ENCODE measurements around the gene PTPRG. TPM values are rescaled to one million over a fixed set of nuclear protein-coding genes. Genes with fewer than 3 reads are reported as not detected.

Gene PTPRG
- total and polyA plus RNA-seq, 2 donors (not counting 3 experiments of a cell fraction or from before 2014, with no cell fraction given), result 8.9 to 39.1 TPM

GRCh38 chr3:61790411-61790810, 229.0 kb downstream of the PTPRG start:
- dilution Hi-C loops (cut with MboI; ENCODE audit: extremely low pct_ligation_motif_present, low sequenced_read_pairs), result no loop called here

More at GRCh38 chr3:61790411-61790810, 229.0 kb downstream of the PTPRG start:
- no peaks in the 10 kb centered on the region for H3K9me3 ChIP-seq (replicated peaks; ENCODE audit: control insufficient read depth, insufficient read depth, low read length)
- POLR2A ChIA-PET, result no interaction called here
- CTCF ChIA-PET, result interaction anchor here (0.7 kb wide), 1 partner anchor 475 kb away, joined by 4 read pairs; no protein-coding TSS in a partner anchor
- H3K36me3 ChIP-seq (ENCODE audit: control insufficient read depth in 2 of 2, extremely low read depth in 1 of 2, insufficient read depth in 2 of 2, low read length in 2 of 2), result no peaks in the 10 kb centered on the region
- TF ChIP-seq JUN (IDR thresholded peaks at IDR 0.05; ENCODE audit: borderline replicate concordance, insufficient read depth, insufficient read length, low read depth) (no peak), POLR2A (IDR thresholded peaks at IDR 0.05; ENCODE audit: low read depth, low read length) (no peak), FOS (IDR thresholded peaks at IDR 0.05; ENCODE audit: borderline replicate concordance, insufficient read depth, low read length) (no peak), POLR2AphosphoS5 (IDR thresholded peaks at IDR 0.05; ENCODE audit: insufficient read depth, low read depth, low read length) (no peak), MYC (IDR thresholded peaks at IDR 0.05; ENCODE audit: low read depth, low read length) (no peak), GATA2 (IDR thresholded peaks at IDR 0.05; ENCODE audit: insufficient read depth, insufficient read length, low read depth, low read length) (no peak), EZH2 (IDR thresholded peaks at IDR 0.05; ENCODE audit: borderline replicate concordance, low read depth, low read length, severe bottlenecking) (no peak), CTCF (IDR thresholded peaks at IDR 0.05; ENCODE audit: extremely low read depth in 1 of 2, insufficient read depth in 1 of 2, low read depth in 1 of 2, low read length in 2 of 2) (no peak), MAX (IDR thresholded peaks at IDR 0.05; ENCODE audit: insufficient read depth, insufficient read length) (no peak)
- FAIRE-seq (no peak), DNase-seq (ENCODE audit: low read depth, low spot score) (no peak)
- no peaks in the 10 kb centered on the region for H3K79me2 ChIP-seq (ENCODE audit: control insufficient read depth, insufficient read depth, low read length)
- no peak overlapping the region for H3K4me3 ChIP-seq (replicated peaks in 1 of 3; ENCODE audit: insufficient read depth in 1 of 3, low read depth in 1 of 3, low read length in 3 of 3)
- H3K27me3 ChIP-seq (ENCODE audit: control insufficient read depth in 2 of 2, insufficient read depth in 2 of 2, low read length in 2 of 2), result no peaks in the 10 kb centered on the region
- H3K4me2 ChIP-seq (ENCODE audit: insufficient read depth, low read length), result no peak overlapping the region
- no peaks in the 10 kb centered on the region for H3K4me1 ChIP-seq (ENCODE audit: control insufficient read depth, extremely low read depth, insufficient read depth, low read length)
- H2AFZ ChIP-seq (ENCODE audit: low read depth, low read length), result no peak overlapping the region
- no TSS peak for BruUV-seq (replicated peaks)
- no peak overlapping the region for H3K27ac ChIP-seq (ENCODE audit: insufficient read depth, low read depth, low read length)
- H3K9me1 ChIP-seq (replicated peaks; ENCODE audit: control insufficient read depth, extremely low read depth, insufficient read depth, low read length), result no peaks in the 10 kb centered on the region
- H4K20me1 ChIP-seq (replicated peaks; ENCODE audit: control insufficient read depth, extremely low read depth, insufficient read depth, low read length), result peaks cover 5% of the 10 kb centered on the region
- H3K9ac ChIP-seq (replicated peaks; ENCODE audit: extremely low read depth, insufficient read depth, low read length), result no peak overlapping the region
- intact Hi-C loops (cut with micrococcal nuclease), result no loop called here
